LNCAP (cell line): ENCODE data around the gene PAPPA2.

ENCODE experiments used
- TF ChIP-seq, protein P1 (sequence below): fragments of 450-650 bp; IDR thresholded peaks from 2 replicates; pipeline ENCODE4 v1.5.1; 2017; ENCODE audit warnings: mild to moderate bottlenecking

PAPPA2 gene

GRCh38 chr1:176542352-176542751 is 79.4 kb downstream of the PAPPA2 start:
- TF ChIP-seq, protein P1, sequence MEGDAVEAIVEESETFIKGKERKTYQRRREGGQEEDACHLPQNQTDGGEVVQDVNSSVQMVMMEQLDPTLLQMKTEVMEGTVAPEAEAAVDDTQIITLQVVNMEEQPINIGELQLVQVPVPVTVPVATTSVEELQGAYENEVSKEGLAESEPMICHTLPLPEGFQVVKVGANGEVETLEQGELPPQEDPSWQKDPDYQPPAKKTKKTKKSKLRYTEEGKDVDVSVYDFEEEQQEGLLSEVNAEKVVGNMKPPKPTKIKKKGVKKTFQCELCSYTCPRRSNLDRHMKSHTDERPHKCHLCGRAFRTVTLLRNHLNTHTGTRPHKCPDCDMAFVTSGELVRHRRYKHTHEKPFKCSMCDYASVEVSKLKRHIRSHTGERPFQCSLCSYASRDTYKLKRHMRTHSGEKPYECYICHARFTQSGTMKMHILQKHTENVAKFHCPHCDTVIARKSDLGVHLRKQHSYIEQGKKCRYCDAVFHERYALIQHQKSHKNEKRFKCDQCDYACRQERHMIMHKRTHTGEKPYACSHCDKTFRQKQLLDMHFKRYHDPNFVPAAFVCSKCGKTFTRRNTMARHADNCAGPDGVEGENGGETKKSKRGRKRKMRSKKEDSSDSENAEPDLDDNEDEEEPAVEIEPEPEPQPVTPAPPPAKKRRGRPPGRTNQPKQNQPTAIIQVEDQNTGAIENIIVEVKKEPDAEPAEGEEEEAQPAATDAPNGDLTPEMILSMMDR: no peak

- TF ChIP-seq, protein P1: no peak
Measured at GRCh38 chr1:176543360-176544129, 80.6 kb downstream of the PAPPA2 start.

- TF ChIP-seq, protein P1: no peak
Measured at GRCh38 chr1:176545034-176545639, 82.2 kb downstream of the PAPPA2 start.

- TF ChIP-seq, protein P1: no peak
Measured at GRCh38 chr1:176546825-176547224, 83.8 kb downstream of the PAPPA2 start.

DNA sequence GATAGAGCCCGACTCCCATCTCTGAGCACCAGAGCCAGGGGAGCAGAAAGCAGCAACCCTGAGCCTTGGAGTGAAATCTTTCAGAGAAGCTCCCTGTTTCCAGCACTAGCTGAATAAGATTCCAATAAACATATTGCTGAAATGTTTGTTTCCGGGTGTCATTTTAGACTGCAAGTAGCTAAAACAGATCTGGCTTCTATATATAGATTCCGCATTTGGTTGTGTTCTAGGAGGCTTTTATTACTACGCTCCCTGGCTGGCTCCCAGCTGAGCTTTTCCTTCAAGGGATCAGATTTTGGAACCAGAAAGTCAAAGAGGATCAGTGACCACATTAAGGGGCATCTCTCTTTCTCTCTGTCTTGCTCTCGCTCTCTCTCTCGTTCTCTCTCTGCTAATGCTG is 88.2 kb downstream of the PAPPA2 start:
- TF ChIP-seq, protein P1: no peak

DNA sequence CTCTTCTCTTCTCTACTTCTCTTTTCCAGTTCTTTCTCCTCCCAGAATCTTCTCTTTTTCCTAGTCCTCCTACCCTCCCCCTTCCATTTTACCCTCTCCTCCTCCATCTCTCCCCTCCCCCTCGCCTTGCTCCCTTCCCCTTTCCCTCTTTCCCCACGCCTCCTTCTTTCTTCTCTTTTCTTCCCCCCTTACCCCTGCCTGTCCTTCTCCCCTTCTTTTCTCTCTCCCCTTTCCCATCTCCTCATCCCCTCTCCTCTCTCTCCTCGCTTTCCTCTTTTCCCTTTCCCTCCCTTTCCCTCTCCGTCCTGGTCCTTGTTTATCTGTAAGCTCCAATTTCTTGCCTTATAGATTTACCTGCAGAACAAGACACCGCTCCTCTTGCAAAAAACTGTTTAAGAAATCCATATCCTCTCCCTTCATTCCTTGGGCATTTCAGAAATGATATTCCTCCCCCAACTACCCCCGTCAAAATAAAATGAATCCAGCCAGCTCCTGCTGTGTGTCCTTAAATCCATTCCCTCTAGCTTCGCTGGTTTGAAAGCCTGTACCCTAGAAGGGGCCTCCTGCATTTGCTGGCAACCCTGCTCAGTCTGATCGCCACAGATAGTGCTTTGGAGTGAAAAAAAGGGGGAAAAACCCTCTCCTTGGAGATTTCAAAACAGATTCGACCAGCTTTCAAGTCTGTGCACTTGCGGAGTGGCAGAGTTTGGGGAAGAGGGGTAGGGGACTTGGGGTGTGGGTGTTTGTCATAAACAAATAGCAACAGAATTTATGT is 89.4 kb downstream of the PAPPA2 start:
- TF ChIP-seq, protein P1: no peak

DNA sequence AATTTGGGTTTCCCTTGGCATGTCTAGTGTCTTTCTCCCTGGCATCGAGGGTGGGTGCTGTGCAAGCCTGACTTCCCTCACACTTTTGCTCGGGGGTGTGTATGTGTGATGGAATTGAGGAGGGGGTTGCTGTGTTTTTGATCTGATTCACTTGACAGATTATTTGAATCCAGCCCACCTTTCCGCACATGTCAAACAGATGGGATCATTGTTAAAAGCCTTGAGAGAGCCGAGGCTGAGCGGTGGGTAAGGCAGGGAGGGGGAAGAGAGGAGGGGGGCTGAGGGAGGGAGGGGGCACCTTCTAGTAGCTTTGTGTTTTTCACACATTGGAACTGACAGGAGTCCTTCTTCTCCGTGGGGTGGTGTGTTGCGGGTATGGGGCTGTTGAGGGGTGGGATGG is 90.0 kb downstream of the PAPPA2 start:
- TF ChIP-seq, protein P1: no peak
